ENCODE results near the gene RAMP3.

DNA sequence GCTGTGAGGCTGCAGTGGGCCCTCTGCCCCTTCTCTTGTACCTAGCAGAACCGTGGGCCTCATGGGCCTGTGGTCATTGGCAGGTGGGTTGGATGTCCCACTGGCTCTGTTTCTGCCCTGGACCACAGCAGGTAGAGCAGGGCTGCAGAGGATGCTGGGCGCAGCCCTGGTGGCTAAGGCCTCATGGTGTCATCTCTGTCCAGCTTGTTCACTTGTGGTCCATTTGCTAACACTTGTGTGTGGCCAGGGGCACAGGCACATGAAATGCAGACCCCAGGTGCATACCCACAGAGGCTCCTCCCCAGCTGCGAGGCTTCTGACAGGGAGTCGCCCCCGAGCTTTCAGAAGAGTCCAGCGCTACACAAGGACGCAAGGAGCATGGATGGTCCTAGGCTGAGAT, 23.7 kb upstream of the RAMP3 start:
- TF ChIP-seq CTCF (IDR thresholded peaks at IDR 0.05) = no peak
- no peak for TF ChIP-seq POLR2A (IDR thresholded peaks at IDR 0.05)
- TF ChIP-seq EP300 (IDR thresholded peaks at IDR 0.05) = no peak

Measured in tibial nerve (tissue), 4 donors.